Nephron (organoid): ENCODE measurements around the gene MT4.

Experiments used
- H3K27ac Mint-ChIP-seq, 3 experiments: 2 replicates each; pipeline ENCODE4 v1.8.0; 2020; ENCODE audit warnings: mixed read lengths in 3 of 3, mild to moderate bottlenecking in 2 of 3, moderate library complexity in 1 of 3
- H3K27me3 Mint-ChIP-seq: 2 replicates; pipeline ENCODE4 v1.8.0; 2021; ENCODE audit warnings: low read depth, mild to moderate bottlenecking, moderate library complexity, mixed read lengths
- H3K36me3 Mint-ChIP-seq: 2 replicates; pipeline ENCODE4 v1.8.0; 2020; ENCODE audit warnings: low read depth, mixed read lengths
- H3K4me1 Mint-ChIP-seq: 2 replicates; pipeline ENCODE4 v1.8.0; 2020; ENCODE audit warnings: mixed read lengths
- H3K4me3 Mint-ChIP-seq, 3 experiments: 2 replicates each; pipeline ENCODE4 v1.8.0; 2020; ENCODE audit warnings: mild to moderate bottlenecking in 3 of 3, mixed read lengths in 3 of 3, moderate library complexity in 2 of 3
- H3K9me3 Mint-ChIP-seq: 2 replicates; pipeline ENCODE4 v1.8.0; 2020; ENCODE audit warnings: mixed read lengths
- TF ChIP-seq, protein P1 (sequence below), 3 experiments: fragments of 200-600 bp; sonication (generic); IDR thresholded peaks; one replicate each; pipeline ENCODE4 v1.5.0; 2021; ENCODE audit warnings: antibody characterized with exemption in 3 of 3; ENCODE audit not compliant: unreplicated experiment in 3 of 3

The MT4 gene

DNA sequence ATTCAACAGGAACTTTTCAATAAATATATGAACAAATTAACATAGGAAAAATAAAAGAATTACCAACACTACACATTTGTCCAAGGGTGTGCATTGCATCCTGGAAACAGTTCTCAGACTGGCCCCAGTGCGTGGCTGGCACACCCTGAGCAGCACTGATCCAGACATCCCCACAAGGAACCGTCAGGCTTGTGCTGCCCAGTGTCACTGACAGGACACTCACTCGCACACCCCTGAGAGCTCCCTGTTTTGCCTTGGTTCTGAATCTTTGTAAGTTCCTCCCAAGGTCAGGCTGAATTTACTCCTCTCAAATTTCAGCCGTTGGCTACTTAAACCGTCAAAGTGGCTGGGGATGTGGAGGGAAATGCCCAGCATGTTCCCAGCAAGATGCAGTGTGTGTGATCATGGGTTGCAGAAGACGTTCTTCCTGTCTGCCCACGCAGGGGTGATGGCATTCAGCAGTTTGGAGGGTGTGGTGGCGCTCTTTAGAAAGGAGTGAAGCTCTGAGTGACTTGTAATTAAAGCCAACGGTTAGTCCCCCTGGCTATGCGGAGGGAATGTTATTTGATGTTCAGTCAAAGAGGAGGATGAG lies 45.2 kb downstream of the MT4 start:
- Mint-ChIP-seq H3K27ac (peak overlapping the region; percentile 14 to 48 (median 47)), H3K27me3 (peaks cover 47% of the 10 kb centered on the region), H3K4me3 (peak overlapping the region; percentile 84 to 88 (median 86)), H3K4me1 (peaks cover 50% of the 10 kb centered on the region), H3K9me3 (no peaks in the 10 kb centered on the region), H3K36me3 (no peaks in the 10 kb centered on the region)
- TF ChIP-seq, protein P1, sequence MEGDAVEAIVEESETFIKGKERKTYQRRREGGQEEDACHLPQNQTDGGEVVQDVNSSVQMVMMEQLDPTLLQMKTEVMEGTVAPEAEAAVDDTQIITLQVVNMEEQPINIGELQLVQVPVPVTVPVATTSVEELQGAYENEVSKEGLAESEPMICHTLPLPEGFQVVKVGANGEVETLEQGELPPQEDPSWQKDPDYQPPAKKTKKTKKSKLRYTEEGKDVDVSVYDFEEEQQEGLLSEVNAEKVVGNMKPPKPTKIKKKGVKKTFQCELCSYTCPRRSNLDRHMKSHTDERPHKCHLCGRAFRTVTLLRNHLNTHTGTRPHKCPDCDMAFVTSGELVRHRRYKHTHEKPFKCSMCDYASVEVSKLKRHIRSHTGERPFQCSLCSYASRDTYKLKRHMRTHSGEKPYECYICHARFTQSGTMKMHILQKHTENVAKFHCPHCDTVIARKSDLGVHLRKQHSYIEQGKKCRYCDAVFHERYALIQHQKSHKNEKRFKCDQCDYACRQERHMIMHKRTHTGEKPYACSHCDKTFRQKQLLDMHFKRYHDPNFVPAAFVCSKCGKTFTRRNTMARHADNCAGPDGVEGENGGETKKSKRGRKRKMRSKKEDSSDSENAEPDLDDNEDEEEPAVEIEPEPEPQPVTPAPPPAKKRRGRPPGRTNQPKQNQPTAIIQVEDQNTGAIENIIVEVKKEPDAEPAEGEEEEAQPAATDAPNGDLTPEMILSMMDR (IDR thresholded peaks at IDR 0.05; ENCODE audit: unreplicated experiment in 3 of 3): no peak

DNA sequence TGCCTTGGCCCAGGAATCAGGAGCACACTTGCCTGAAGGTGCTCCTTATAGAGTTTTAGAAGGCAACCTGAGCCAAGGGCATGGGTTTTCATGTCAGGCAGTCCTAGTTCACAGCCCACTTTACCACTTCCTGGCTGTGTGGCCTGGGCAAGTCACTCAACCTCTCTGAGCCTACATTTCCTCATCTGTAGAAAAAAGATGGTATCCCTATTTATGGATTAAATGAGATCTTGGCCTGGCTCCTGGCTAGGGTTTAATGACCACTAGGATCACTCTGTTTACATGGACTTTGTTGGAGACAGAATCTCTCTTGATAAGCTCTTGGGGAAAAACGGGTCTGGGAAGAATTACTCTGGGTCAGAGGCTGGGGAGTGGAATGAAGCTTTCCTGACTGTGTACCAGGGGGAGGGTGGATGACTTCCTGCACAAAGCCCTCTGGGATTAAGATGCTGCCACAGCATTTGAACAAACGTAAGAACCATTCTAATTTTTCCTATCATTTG lies 45.8 kb downstream of the MT4 start:
- peak overlapping the region; percentile 14 to 48 (median 47) for H3K27ac Mint-ChIP-seq
- H3K4me1 Mint-ChIP-seq: peaks cover 50% of the 10 kb centered on the region
- H3K4me3 Mint-ChIP-seq: peak overlapping the region; percentile 47 to 77 (median 55)
- peaks cover 45% of the 10 kb centered on the region for H3K27me3 Mint-ChIP-seq
- H3K9me3 Mint-ChIP-seq: no peaks in the 10 kb centered on the region
- TF ChIP-seq, protein P1 (IDR thresholded peaks at IDR 0.05; ENCODE audit: unreplicated experiment in 3 of 3): no peak
- no peaks in the 10 kb centered on the region for H3K36me3 Mint-ChIP-seq

DNA sequence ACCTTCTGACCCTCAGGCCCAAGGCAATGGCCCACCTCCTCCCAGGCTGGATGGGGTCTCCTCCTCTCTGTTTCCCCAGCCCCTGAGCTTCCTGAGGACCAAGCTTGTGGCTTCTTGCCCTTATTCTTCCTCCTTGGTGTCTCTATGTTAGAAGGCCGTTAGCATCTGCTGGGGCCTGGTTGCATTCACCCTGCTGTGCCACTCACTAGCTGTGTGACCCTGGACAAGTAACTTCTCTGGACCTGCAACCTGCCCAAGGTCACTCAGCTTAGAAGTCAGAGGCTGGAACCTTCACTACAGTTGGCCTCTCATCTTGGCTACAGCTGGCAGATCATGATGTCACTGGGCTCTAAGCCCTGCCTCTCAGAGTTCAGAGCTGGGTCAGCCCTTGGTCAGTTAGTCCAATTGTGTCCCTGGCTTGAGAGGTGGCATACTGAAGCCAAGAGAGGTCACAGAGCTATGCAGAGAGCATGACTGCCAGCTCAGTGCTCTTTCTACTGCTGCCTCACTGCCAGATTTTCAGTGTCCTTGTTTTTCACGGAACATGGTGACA lies 46.5 kb downstream of the MT4 start:
- Mint-ChIP-seq H3K9me3 (no peaks in the 10 kb centered on the region), H3K4me1 (peaks cover 47% of the 10 kb centered on the region), H3K27ac (peak overlapping the region in 2 of 3 experiments; percentile 14 to 29), H3K4me3 (peak overlapping the region in 2 of 3 experiments; percentile 13 to 42), H3K27me3 (peaks cover 47% of the 10 kb centered on the region), H3K36me3 (no peaks in the 10 kb centered on the region)
- TF ChIP-seq, protein P1 (IDR thresholded peaks at IDR 0.05; ENCODE audit: unreplicated experiment in 3 of 3): no peak

DNA sequence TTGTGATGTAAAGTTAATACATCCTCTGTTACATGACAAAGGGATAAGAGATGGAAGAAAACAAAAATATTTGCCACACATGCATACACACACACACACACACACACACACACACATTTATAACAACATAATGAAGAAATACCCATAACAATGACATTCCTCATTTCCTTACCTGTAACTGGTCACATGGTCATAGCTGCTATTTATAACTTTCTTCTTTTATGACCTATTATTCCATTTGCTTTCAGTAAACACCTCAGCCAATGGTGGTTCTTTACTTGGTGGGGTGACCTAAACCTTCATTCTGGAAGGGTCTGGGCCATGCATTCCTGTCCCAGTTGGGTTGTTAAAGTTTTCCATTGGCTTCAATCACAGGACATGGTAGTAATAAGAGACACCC lies 48.8 kb downstream of the MT4 start:
- Mint-ChIP-seq H3K36me3 (no peaks in the 10 kb centered on the region), H3K27me3 (peaks cover 66% of the 10 kb centered on the region), H3K9me3 (no peaks in the 10 kb centered on the region), H3K4me3 (no peak overlapping the region), H3K27ac (no peak overlapping the region), H3K4me1 (peaks cover 31% of the 10 kb centered on the region)
- TF ChIP-seq, protein P1 (IDR thresholded peaks at IDR 0.05; ENCODE audit: unreplicated experiment in 3 of 3): no peak

DNA sequence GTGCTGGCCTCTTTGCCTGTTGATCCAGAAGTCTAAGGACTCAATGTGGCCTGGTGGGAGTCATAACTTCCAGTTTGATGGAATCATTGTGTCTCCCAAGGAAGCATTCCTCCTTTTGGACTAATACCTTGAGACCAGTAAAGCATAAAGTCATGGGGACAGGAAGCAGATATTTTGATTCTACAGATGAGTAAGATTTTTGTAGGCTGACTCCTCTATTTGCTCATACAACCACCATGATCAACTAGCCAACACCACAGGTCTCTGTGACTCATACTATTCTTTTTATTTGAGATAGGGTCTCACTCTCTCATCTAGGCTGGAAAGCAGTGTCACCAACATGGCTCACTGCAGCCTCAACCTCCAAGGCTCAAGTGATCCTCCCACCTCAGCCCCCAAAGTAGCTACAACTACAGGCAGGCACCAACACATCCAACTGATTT lies 49.7 kb downstream of the MT4 start:
- no peaks in the 10 kb centered on the region for H3K9me3 Mint-ChIP-seq
- no peak overlapping the region for H3K27ac Mint-ChIP-seq
- H3K36me3 Mint-ChIP-seq: no peaks in the 10 kb centered on the region
- H3K4me1 Mint-ChIP-seq: peaks cover 22% of the 10 kb centered on the region
- peaks cover 67% of the 10 kb centered on the region for H3K27me3 Mint-ChIP-seq
- no peak overlapping the region for H3K4me3 Mint-ChIP-seq
- TF ChIP-seq, protein P1 (IDR thresholded peaks at IDR 0.05; ENCODE audit: unreplicated experiment in 3 of 3): no peak

DNA sequence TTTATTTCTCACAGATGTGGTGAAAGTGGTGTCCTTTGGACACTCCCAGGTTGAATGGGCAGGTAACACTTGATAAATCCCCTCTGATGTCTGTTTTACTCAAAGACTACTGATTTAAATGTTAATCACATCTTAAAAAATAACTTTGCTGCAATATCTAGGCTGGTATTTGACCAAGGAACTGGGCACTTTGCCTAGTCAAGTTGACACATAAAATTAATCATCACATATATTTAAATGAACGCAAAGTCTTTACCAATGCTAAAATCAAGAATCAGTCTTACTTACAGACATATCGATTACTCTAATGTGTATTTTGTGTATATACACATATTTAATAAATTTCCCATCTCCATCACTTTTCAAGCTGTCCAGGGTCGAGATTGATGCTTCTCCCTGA lies 50.5 kb downstream of the MT4 start:
- Mint-ChIP-seq H3K36me3 (no peaks in the 10 kb centered on the region), H3K9me3 (no peaks in the 10 kb centered on the region), H3K4me1 (peaks cover 16% of the 10 kb centered on the region), H3K4me3 (no peak overlapping the region), H3K27me3 (peaks cover 70% of the 10 kb centered on the region), H3K27ac (no peak overlapping the region)
- TF ChIP-seq, protein P1 (IDR thresholded peaks at IDR 0.05; ENCODE audit: unreplicated experiment in 3 of 3): no peak
